MM.1S (cell line): ENCODE results near the gene RPL32.
"Not testable (repeated sequence)": the region's sequence is repeated elsewhere in the genome, so short reads cannot be mapped to it uniquely, and the experiment has no call there.

Experiments used
- DNase-seq: peaks from one replicate; pipeline ENCODE4 v3.0.0-alpha.2; 2015
- H2AFZ ChIP-seq: fragments of 300-600 bp; sonication (generic); 2 replicates; pipeline ENCODE4 v1.6.0; 2016; ENCODE audit warnings: antibody characterized with exemption, low read length
- H3F3A ChIP-seq: fragments of 300-600 bp; sonication (generic); 2 replicates; pipeline ENCODE4 v1.6.1; 2016; ENCODE audit warnings: mild to moderate bottlenecking, antibody characterized with exemption, low read length, moderate library complexity, mixed read lengths; ENCODE audit not compliant: insufficient read depth
- H3K27ac ChIP-seq: fragments of 300-600 bp; sonication (generic); 2 replicates; pipeline ENCODE4 v1.5.1; 2016; ENCODE audit warnings: mild to moderate bottlenecking, low read length
- H3K27me3 ChIP-seq: fragments of 300-600 bp; sonication (generic); replicated peaks from 2 replicates; pipeline ENCODE4 v1.6.0; 2016; ENCODE audit warnings: low read length; ENCODE audit not compliant: insufficient read depth
- H3K36me3 ChIP-seq: fragments of 300-600 bp; sonication (generic); replicated peaks from 2 replicates; pipeline ENCODE4 v1.6.1; 2016; ENCODE audit warnings: mild to moderate bottlenecking, low read length, mixed read lengths; ENCODE audit not compliant: insufficient read depth
- H3K4me1 ChIP-seq: fragments of 300-600 bp; sonication (generic); 2 replicates; pipeline ENCODE4 v1.6.1; 2016; ENCODE audit warnings: low read length, mixed read lengths
- H3K4me2 ChIP-seq: fragments of 300-600 bp; sonication (generic); 2 replicates; pipeline ENCODE4 v1.6.0; 2016; ENCODE audit warnings: low read depth, low read length
- H3K4me3 ChIP-seq: fragments of 300-600 bp; sonication (generic); 2 replicates; pipeline ENCODE4 v1.5.1; 2016; ENCODE audit warnings: low read length, mixed read lengths
- H3K79me2 ChIP-seq: fragments of 300-600 bp; sonication (generic); 2 replicates; pipeline ENCODE4 v1.6.1; 2016; ENCODE audit warnings: mixed run types, low read length, mixed read lengths
- H3K9ac ChIP-seq: fragments of 300-600 bp; sonication (generic); 2 replicates; pipeline ENCODE4 v1.6.1; 2016; ENCODE audit warnings: low read length, mixed read lengths
- H3K9me2 ChIP-seq: fragments of 300-600 bp; sonication (generic); replicated peaks from 2 replicates; pipeline ENCODE4 v1.6.1; 2016; ENCODE audit warnings: mild to moderate bottlenecking, low read length, mixed read lengths; ENCODE audit not compliant: insufficient read depth
- H3K9me3 ChIP-seq: fragments of 300-600 bp; sonication (generic); replicated peaks from 2 replicates; pipeline ENCODE4 v1.6.1; 2016; ENCODE audit warnings: mild to moderate bottlenecking, low read length, mixed read lengths; ENCODE audit not compliant: insufficient read depth
- H4K20me1 ChIP-seq: fragments of 300-600 bp; sonication (generic); 2 replicates; pipeline ENCODE4 v1.6.1; 2016; ENCODE audit warnings: mild to moderate bottlenecking, low read length, moderate library complexity, mixed read lengths; ENCODE audit not compliant: insufficient read depth
- CTCF ChIP-seq: fragments of 300-600 bp; sonication (generic); IDR thresholded peaks from 2 replicates; pipeline ENCODE4 v1.5.1; 2016; ENCODE audit warnings: antibody characterized with exemption, low read length, mixed read lengths
- EZH2 ChIP-seq: fragments of 300-600 bp; sonication (generic); optimal IDR thresholded peaks from 2 replicates; pipeline ENCODE3; 2017; ENCODE audit warnings: low read depth, mild to moderate bottlenecking, antibody characterized with exemption, low read length, mixed read lengths
- EZH2phosphoT487 ChIP-seq: fragments of 300-600 bp; sonication (generic); IDR thresholded peaks from 2 replicates; pipeline ENCODE4 v1.6.1; 2018; ENCODE audit warnings: antibody characterized with exemption, low read length

The RPL32 gene

GRCh38 chr3:12879191-12879815, 37.9 kb upstream of the RPL32 start:
- Histone ChIP-seq H3K27ac (no peak overlapping the region), H4K20me1 (0 out of 2 replicates have a peak, but pooled peaks cover 2% of the 10 kb centered on the region), H3K79me2 (no peaks in the 10 kb centered on the region), H3F3A (no peaks in the 10 kb centered on the region), H3K4me2 (no peak overlapping the region), H3K9ac (no peak overlapping the region), H3K27me3 (peaks cover 96% of the 10 kb centered on the region), H3K9me3 (no peaks in the 10 kb centered on the region), H3K36me3 (no peaks in the 10 kb centered on the region), H3K9me2 (no peaks in the 10 kb centered on the region), H3K4me1 (no peaks in the 10 kb centered on the region), H3K4me3 (no peak overlapping the region), H2AFZ (no peak overlapping the region)
- DNase-seq = no peak
- no peak for TF ChIP-seq EZH2
- TF ChIP-seq EZH2phosphoT487 = no peak
- no peak for TF ChIP-seq CTCF

GRCh38 chr3:12878758-12879157, 37.4 kb upstream of the RPL32 start:
- not testable (repeated sequence) for H4K20me1 ChIP-seq, H3F3A ChIP-seq, H3K79me2 ChIP-seq, H3K4me3 ChIP-seq, H3K9me3 ChIP-seq, H2AFZ ChIP-seq, H3K36me3 ChIP-seq, H3K9me2 ChIP-seq, DNase-seq, H3K9ac ChIP-seq, H3K4me2 ChIP-seq, H3K27ac ChIP-seq, H3K4me1 ChIP-seq
- H3K27me3 ChIP-seq = peaks cover 96% of the 10 kb centered on the region

GRCh38 chr3:12878141-12878574, 36.8 kb upstream of the RPL32 start:
- Histone ChIP-seq H3K4me2 (no peak overlapping the region), H3K27ac (no peak overlapping the region), H3K4me3 (no peak overlapping the region), H3K4me1 (no peaks in the 10 kb centered on the region), H3K9me2 (no peaks in the 10 kb centered on the region), H2AFZ (no peak overlapping the region), H3K36me3 (no peaks in the 10 kb centered on the region), H3K9ac (no peak overlapping the region), H4K20me1 (0 out of 2 replicates have a peak, but pooled peaks cover 2% of the 10 kb centered on the region), H3K27me3 (peaks cover 98% of the 10 kb centered on the region), H3F3A (no peaks in the 10 kb centered on the region), H3K79me2 (no peaks in the 10 kb centered on the region), H3K9me3 (no peaks in the 10 kb centered on the region)
- DNase-seq = no peak
- TF ChIP-seq EZH2 = no peak
- TF ChIP-seq CTCF = no peak
- TF ChIP-seq EZH2phosphoT487 = no peak

- Histone ChIP-seq H3K4me2 (no peak overlapping the region), H3K9me3 (no peaks in the 10 kb centered on the region), H3F3A (no peaks in the 10 kb centered on the region), H3K27ac (no peak overlapping the region), H3K9ac (no peak overlapping the region), H3K27me3 (peaks cover 98% of the 10 kb centered on the region), H3K79me2 (no peaks in the 10 kb centered on the region), H3K4me3 (no peak overlapping the region), H3K4me1 (no peaks in the 10 kb centered on the region), H3K9me2 (no peaks in the 10 kb centered on the region), H3K36me3 (no peaks in the 10 kb centered on the region), H2AFZ (no peak overlapping the region), H4K20me1 (0 out of 2 replicates have a peak, but pooled peaks cover 2% of the 10 kb centered on the region)
- DNase-seq = no peak
- TF ChIP-seq EZH2phosphoT487 (no peak), CTCF (no peak), EZH2 (no peak)
Measured at GRCh38 chr3:12877040-12877439, 35.7 kb upstream of the RPL32 start.
